Gastroesophageal sphincter (tissue), 3 donors: ENCODE measurements around the gene PLEKHG3.

Experiments
- CTCF ChIP-seq, 4 experiments: fragments of 200-600 bp in 2 of 4; fragments of 450-650 bp in 2 of 4; sonication (generic) in 1 of 4; IDR thresholded peaks; one replicate each; pipeline ENCODE4 v1.5.1; 2017 to 2019; ENCODE audit warnings: antibody characterized with exemption in 4 of 4, mild to moderate bottlenecking in 2 of 4, moderate library complexity in 2 of 4
- EP300 ChIP-seq: sonication (generic); formaldehyde crosslinking; IDR thresholded peaks from one replicate; pipeline ENCODE4 v1.6.1; 2017; ENCODE audit warnings: antibody characterized with exemption, mild to moderate bottlenecking
- POLR2A ChIP-seq, 2 donors: fragments of 450-650 bp; IDR thresholded peaks; one replicate each; pipeline ENCODE4 v1.6.1; 2017; ENCODE audit warnings: antibody characterized with exemption in 2 of 2, mild to moderate bottlenecking in 2 of 2, moderate library complexity in 1 of 2
- POLR2AphosphoS5 ChIP-seq: sonication (generic); formaldehyde crosslinking; IDR thresholded peaks from one replicate; pipeline ENCODE4 v1.6.1; 2017; ENCODE audit warnings: antibody characterized with exemption

- TF ChIP-seq CTCF (IDR thresholded peaks at IDR 0.05) (no peak), POLR2AphosphoS5 (no peak), EP300 (no peak), POLR2A (IDR thresholded peaks at IDR 0.05) (no peak)
Measured at GRCh38 chr14:64658201-64658600, 46.0 kb upstream of the PLEKHG3 start.
